Breast epithelium (tissue), 4 donors: Measurements from ENCODE around the gene TNFSF13. TPM values are rescaled to one million over a fixed set of nuclear protein-coding genes. Genes with fewer than 3 reads are reported as not detected.

ENCODE experiments used
- DNase-seq, 2 donors: peaks; one replicate each; pipeline ENCODE4 v3.0.0-alpha.2; 2019; ENCODE audit warnings: low spot score in 2 of 2
- H3K27ac ChIP-seq, 2 donors: fragments of 200-600 bp; sonication (generic) in 1 of 2; one replicate each; pipeline ENCODE4 v1.5.1; 2016 to 2019; ENCODE audit warnings: mild to moderate bottlenecking in 1 of 2
- H3K27me3 ChIP-seq, 2 donors: fragments of 200-600 bp; sonication (generic) in 1 of 2; one replicate each; pipeline versions ENCODE4 v1.5.1 to v1.6.0; 2017 to 2019; ENCODE audit warnings: control low read depth in 1 of 2, mild to moderate bottlenecking in 1 of 2
- H3K36me3 ChIP-seq: fragments of 200-600 bp; one replicate; pipeline ENCODE4 v1.5.1; 2019
- H3K4me1 ChIP-seq, 2 donors: fragments of 200-600 bp; sonication (generic); one replicate each; pipeline ENCODE4 v1.5.1; 2016 to 2019; ENCODE audit warnings: control low read depth in 1 of 2
- H3K4me3 ChIP-seq, 3 donors: fragments of 200-600 bp; sonication (generic); 1 replicate in 2 of 3; 2 replicates in 1 of 3; pipeline ENCODE4 v1.5.1; 2016 to 2019; ENCODE audit warnings: mild to moderate bottlenecking in 3 of 3, moderate library complexity in 2 of 3
- H3K9me3 ChIP-seq, 2 donors: fragments of 200-600 bp; sonication (generic) in 1 of 2; one replicate each; pipeline ENCODE4 v1.5.1; 2016 to 2019; ENCODE audit warnings: control low read depth in 1 of 2
- POLR2A ChIP-seq: fragments of 450-650 bp; IDR thresholded peaks from one replicate; pipeline ENCODE4 v1.6.1; 2016; ENCODE audit warnings: antibody characterized with exemption, mild to moderate bottlenecking, moderate library complexity
- POLR2AphosphoS5 ChIP-seq, 3 donors: sonication (generic); formaldehyde crosslinking; IDR thresholded peaks; one replicate each; pipeline ENCODE4 v1.6.1; 2017; ENCODE audit warnings: antibody characterized with exemption in 3 of 3
- intact Hi-C: fragments of 100-400 bp; cut with DNase I; formaldehyde crosslinking; loops from one replicate; pipeline ENCODE4 v1.15.1; 2023; ENCODE audit warnings: low total_unique reads
- total RNA-seq, 3 donors: library from RNA; depleted of rRNA; stranded (reverse); fragments of >200 nt; gene quantifications; one replicate each; pipeline ENCODE4 v1.1.0, GENCODE V29; 2016
- TF ChIP-seq, protein P1 (sequence below), 3 donors: fragments of 450-650 bp; IDR thresholded peaks; one replicate each; pipeline ENCODE4 v1.5.1; 2016 to 2017; ENCODE audit warnings: antibody characterized with exemption in 3 of 3, mild to moderate bottlenecking in 3 of 3, moderate library complexity in 3 of 3

The TNFSF13 gene
- total RNA-seq, 3 donors from 2014 or later = 25.2 to 36.7 (median 33.6) TPM

DNA sequence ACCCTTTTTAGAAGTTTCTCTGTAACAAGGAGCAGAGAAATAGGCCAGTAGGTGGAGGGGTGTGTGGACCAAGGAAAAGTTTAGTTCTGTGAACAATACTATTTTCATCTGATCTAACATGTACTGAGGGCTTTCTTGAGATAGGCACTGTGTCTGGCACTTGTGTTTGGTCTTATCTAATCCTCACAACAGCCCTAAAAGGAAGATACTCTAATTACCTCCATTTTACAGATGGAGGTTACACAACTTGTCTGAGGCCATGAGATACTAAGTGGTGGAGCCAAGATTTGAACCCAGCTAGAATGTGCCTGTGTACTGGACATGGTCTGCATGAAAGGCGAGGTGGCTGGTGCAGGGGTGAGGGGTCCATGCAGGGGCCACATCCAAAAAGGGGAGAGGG lies 5.2 kb upstream of the TNFSF13 start:
- intact Hi-C loops = no loop called here
- Histone ChIP-seq H3K4me1 (peaks cover 8 to 15% of the 10 kb centered on the region in 2 donors), H3K4me3 (no peak overlapping the region), H3K9me3 (no peaks in the 10 kb centered on the region), H3K27ac (peak overlapping the region in 1 of 2 donors; percentile 12), H3K27me3 (no peaks in the 10 kb centered on the region), H3K36me3 (no peaks in the 10 kb centered on the region)
- DNase-seq = no peak
- TF ChIP-seq POLR2A (no peak), POLR2AphosphoS5 (IDR thresholded peaks at IDR 0.05) (no peak)

DNA sequence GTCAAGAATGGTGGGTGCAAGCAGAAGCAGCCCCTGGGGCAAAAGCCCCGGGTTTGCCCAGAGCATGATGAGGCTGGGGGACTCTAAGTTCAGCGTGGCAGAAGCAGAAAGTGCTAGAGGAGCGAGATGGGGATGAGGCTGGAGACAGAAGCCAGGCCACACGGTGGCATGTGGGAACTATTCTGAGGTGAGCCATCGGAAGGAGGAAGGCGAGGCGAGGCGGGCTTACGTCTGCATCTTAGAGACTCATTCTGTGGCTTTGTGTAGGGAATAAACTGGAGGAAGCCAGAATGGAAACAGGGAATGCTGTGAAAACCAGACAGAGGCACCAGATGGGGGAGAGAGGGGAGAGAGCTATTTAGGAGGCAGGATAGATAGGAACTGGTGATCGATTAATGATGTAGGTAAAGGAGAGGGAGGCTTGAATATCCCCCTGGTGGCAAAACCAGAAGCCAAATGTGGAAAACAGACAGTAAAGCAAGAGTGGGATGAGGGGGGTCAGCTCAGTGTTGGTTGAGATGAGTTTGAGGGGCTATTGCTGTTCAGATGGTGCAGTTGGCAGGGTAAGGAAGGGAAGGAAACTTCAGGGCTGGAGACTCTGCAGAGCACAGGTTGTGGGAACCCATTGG lies 3.1 kb upstream of the TNFSF13 start:
- intact Hi-C loops = loop anchor here (5.0 kb wide), 1 partner anchor 248 kb away; the partner anchor contains the start of gene EIF5A
- Histone ChIP-seq H3K27ac (no peak overlapping the region), H3K4me1 (peaks cover 9 to 17% of the 10 kb centered on the region in 2 donors)

DNA sequence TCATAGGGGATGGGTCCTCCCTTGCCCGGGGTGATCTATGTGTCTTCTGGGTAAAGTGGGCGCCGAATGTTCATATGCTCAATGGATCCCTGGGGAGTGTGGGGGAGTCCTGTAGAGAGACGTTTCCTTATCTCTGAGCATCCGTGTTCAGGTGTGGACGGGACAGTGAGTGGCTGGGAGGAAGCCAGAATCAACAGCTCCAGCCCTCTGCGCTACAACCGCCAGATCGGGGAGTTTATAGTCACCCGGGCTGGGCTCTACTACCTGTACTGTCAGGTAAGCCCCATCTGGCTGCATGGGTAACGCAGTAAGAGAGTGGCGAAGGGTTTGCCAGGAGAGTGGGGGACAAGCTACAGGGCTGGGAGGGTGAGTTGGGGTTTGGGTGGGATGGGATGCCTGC lies 1.9 kb upstream of the TNFSF13 start:
- Histone ChIP-seq H3K9me3 (no peaks in the 10 kb centered on the region), H3K27ac (peak overlapping the region; percentile 98 to 99), H3K27me3 (no peaks in the 10 kb centered on the region), H3K4me3 (no peak overlapping the region), H3K36me3 (no peaks in the 10 kb centered on the region), H3K4me1 (peaks cover 9 to 22% of the 10 kb centered on the region in 2 donors)
- intact Hi-C loops = loop anchor here (5.0 kb wide), 1 partner anchor 249 kb away; the partner anchor contains the start of gene EIF5A
- TF ChIP-seq, protein P1, sequence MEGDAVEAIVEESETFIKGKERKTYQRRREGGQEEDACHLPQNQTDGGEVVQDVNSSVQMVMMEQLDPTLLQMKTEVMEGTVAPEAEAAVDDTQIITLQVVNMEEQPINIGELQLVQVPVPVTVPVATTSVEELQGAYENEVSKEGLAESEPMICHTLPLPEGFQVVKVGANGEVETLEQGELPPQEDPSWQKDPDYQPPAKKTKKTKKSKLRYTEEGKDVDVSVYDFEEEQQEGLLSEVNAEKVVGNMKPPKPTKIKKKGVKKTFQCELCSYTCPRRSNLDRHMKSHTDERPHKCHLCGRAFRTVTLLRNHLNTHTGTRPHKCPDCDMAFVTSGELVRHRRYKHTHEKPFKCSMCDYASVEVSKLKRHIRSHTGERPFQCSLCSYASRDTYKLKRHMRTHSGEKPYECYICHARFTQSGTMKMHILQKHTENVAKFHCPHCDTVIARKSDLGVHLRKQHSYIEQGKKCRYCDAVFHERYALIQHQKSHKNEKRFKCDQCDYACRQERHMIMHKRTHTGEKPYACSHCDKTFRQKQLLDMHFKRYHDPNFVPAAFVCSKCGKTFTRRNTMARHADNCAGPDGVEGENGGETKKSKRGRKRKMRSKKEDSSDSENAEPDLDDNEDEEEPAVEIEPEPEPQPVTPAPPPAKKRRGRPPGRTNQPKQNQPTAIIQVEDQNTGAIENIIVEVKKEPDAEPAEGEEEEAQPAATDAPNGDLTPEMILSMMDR (IDR thresholded peaks at IDR 0.05) = no peak
- TF ChIP-seq POLR2A (no peak), POLR2AphosphoS5 (IDR thresholded peaks at IDR 0.05) (no peak)
- no peak for DNase-seq

More for the DNA sequence above, 3.1 kb upstream of the TNFSF13 start:
- Histone ChIP-seq H3K36me3 (no peaks in the 10 kb centered on the region), H3K27me3 (no peaks in the 10 kb centered on the region), H3K4me3 (no peak overlapping the region), H3K9me3 (no peaks in the 10 kb centered on the region)
- no peak for DNase-seq
- TF ChIP-seq, protein P1 (IDR thresholded peaks at IDR 0.05) = no peak

DNA sequence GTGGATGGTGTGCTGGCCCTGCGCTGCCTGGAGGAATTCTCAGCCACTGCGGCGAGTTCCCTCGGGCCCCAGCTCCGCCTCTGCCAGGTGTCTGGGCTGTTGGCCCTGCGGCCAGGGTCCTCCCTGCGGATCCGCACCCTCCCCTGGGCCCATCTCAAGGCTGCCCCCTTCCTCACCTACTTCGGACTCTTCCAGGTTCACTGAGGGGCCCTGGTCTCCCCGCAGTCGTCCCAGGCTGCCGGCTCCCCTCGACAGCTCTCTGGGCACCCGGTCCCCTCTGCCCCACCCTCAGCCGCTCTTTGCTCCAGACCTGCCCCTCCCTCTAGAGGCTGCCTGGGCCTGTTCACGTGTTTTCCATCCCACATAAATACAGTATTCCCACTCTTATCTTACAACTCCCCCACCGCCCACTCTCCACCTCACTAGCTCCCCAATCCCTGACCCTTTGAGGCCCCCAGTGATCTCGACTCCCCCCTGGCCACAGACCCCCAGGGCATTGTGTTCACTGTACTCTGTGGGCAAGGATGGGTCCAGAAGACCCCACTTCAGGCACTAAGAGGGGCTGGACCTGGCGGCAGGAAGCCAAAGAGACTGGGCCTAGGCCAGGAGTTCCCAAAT lies 1.3 kb upstream of the TNFSF13 start:
- peak overlapping the region in 1 of 3 donors; percentile 81 for H3K4me3 ChIP-seq
- intact Hi-C loops = loop anchor here (5.0 kb wide), 1 partner anchor 250 kb away; the partner anchor contains the start of gene EIF5A
- peaks cover 9 to 22% of the 10 kb centered on the region in 2 donors for H3K4me1 ChIP-seq
- no peak for TF ChIP-seq POLR2AphosphoS5 (IDR thresholded peaks at IDR 0.05)
- TF ChIP-seq, protein P1 (IDR thresholded peaks at IDR 0.05) = peak in 1 of 3 donors; percentile 7
- DNase-seq = peak in 1 of 2 donors; percentile 34
- H3K27ac ChIP-seq = peak overlapping the region; percentile 98 to 99
- no peaks in the 10 kb centered on the region for H3K9me3 ChIP-seq
- no peaks in the 10 kb centered on the region for H3K36me3 ChIP-seq
- H3K27me3 ChIP-seq = no peaks in the 10 kb centered on the region

DNA sequence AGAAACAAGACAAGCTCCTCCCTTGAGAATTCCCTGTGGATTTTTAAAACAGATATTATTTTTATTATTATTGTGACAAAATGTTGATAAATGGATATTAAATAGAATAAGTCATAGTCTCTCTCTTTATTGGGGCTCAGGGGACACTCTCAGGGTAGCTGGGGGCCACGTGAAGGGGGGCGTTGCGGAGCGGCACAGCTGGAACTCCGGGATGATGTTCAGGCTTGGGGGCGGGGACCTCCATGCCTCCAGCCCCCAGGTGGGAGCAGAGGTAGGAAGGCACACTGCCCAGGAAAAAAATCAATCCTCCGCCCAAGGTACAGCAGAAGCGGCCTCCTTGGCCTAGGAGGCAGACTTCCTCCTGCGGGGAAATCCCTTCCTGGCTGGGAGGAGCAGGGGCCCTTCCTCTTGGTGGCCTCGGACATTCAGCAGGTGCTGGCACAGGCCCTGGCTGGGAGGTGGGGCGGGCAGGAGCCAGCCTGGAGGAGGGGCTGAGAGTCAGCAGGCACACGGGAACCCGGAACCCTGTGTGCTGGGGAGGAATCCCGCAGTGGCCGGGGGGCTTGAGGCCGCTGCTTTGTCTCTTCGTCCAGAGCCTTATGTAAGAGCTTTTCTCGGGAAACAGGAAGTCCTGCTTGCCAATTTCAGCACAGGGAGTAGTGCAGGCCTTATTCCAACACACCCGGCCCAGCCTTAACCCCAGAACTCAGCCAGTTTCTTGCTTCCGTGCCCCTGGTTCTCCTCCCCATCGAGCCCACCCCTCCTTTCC lies 591 bp upstream of the TNFSF13 start:
- DNase-seq = peak; percentile 95 to 98
- intact Hi-C loops = loop anchor here (5.0 kb wide), 1 partner anchor 251 kb away; the partner anchor contains the start of gene EIF5A
- no peaks in the 10 kb centered on the region for H3K27me3 ChIP-seq
- peak overlapping the region; percentile 81 to 90 (median 89) for H3K4me3 ChIP-seq
- TF ChIP-seq POLR2AphosphoS5 (IDR thresholded peaks at IDR 0.05) = peak; percentile 54 to 85 (median 75)
- TF ChIP-seq, protein P1 (IDR thresholded peaks at IDR 0.05) = no peak
- H3K27ac ChIP-seq = peak overlapping the region; percentile 98 to 99
- H3K4me1 ChIP-seq = peaks cover 11 to 28% of the 10 kb centered on the region in 2 donors
- H3K9me3 ChIP-seq = no peaks in the 10 kb centered on the region
- H3K36me3 ChIP-seq = no peaks in the 10 kb centered on the region
